Measurements from ENCODE around the gene TAS2R60.

TAS2R60 gene

DNA sequence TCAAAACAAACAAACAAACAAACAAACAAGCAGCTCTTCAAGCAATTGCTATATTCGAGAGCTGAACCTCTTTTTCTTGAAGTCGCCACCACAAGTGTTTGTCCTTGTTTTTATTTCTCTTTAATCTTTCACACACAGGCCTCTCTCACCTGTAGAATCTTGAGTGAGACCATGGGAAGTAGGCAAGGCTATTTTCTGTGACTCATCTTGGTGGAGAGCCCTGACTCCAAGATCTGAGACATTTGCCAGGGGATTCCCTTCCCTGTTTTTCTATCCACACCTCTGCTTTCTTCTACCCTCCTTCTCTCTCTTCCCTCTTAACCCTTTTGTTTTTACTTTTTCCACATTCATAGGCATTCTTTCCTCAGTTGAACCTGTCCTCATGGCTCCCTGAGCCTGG, 8.0 kb upstream of the TAS2R60 start:
- no peak for DNase-seq
- Histone ChIP-seq H3K27me3 (ENCODE audit: insufficient read depth, low read depth, severe bottlenecking) (no peaks in the 10 kb centered on the region), H3K36me3 (no peaks in the 10 kb centered on the region), H3K4me3 (ENCODE audit: low read depth, low read length) (no peak overlapping the region), H3K27ac (no peak overlapping the region), H3K9me3 (ENCODE audit: severe bottlenecking) (no peaks in the 10 kb centered on the region)
- TF ChIP-seq, protein P1, sequence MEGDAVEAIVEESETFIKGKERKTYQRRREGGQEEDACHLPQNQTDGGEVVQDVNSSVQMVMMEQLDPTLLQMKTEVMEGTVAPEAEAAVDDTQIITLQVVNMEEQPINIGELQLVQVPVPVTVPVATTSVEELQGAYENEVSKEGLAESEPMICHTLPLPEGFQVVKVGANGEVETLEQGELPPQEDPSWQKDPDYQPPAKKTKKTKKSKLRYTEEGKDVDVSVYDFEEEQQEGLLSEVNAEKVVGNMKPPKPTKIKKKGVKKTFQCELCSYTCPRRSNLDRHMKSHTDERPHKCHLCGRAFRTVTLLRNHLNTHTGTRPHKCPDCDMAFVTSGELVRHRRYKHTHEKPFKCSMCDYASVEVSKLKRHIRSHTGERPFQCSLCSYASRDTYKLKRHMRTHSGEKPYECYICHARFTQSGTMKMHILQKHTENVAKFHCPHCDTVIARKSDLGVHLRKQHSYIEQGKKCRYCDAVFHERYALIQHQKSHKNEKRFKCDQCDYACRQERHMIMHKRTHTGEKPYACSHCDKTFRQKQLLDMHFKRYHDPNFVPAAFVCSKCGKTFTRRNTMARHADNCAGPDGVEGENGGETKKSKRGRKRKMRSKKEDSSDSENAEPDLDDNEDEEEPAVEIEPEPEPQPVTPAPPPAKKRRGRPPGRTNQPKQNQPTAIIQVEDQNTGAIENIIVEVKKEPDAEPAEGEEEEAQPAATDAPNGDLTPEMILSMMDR (IDR thresholded peaks at IDR 0.05; ENCODE audit: low read depth, low read length), result no peak

DNA sequence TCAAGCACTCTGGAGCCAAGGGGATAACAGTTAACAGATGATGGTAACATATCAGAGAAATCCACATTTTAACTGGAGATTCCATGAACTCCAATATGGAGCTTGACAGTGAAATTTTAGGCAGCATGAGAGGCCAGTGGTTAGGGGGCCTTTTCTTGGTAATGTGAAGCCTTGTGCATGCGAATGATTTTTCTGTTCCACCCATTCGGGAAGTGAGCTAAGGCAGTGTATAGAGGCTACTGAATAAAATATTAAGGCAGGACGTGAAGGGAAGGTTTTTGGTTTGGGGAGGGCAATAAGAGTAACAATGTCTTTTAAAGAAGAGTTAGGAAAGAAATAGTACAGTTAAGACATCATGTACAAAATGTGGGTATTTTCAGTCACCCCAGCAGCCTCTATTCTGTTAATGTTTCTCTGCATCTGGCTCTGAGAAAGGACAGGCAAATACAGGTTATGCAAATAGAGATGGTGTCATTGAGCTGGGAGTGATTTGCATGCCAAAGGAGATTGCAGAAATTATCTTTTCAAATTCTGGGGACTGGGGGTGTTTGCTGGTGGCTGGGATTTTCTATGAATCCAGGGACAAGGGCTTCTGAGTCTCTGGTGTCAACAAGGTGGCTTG, 6.8 kb upstream of the TAS2R60 start:
- H3K27ac ChIP-seq, result no peak overlapping the region
- TF ChIP-seq, protein P1 (IDR thresholded peaks at IDR 0.05; ENCODE audit: low read depth, low read length), result no peak
- no peak overlapping the region for H3K4me3 ChIP-seq (ENCODE audit: low read depth, low read length)
- H3K27me3 ChIP-seq (ENCODE audit: insufficient read depth, low read depth, severe bottlenecking), result no peaks in the 10 kb centered on the region
- no peaks in the 10 kb centered on the region for H3K9me3 ChIP-seq (ENCODE audit: severe bottlenecking)
- no peak for DNase-seq
- H3K36me3 ChIP-seq, result no peaks in the 10 kb centered on the region

DNA sequence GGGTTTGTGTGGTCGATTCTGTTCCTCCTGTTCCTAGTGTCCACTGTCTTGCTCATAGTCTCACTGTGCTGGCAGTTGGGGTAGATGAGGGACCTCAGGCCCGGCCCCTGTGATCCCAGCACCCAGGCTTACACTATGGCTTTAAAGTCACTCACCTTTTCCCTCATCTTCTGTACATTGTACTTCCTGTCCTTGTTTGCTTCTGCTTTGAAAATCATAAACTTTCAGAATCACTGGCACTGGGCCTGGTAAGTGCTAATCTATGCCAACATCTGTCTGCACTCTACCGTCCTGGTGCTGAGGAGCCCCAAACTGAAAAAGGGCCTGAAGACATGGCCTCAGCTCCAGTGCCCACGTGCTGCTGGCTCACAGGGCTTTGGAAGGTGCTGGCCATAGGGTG, 5.7 kb upstream of the TAS2R60 start:
- TF ChIP-seq, protein P1 (IDR thresholded peaks at IDR 0.05; ENCODE audit: low read depth, low read length), result no peak
- Histone ChIP-seq H3K4me3 (ENCODE audit: low read depth, low read length) (no peak overlapping the region), H3K27me3 (ENCODE audit: insufficient read depth, low read depth, severe bottlenecking) (no peaks in the 10 kb centered on the region), H3K27ac (no peak overlapping the region), H3K36me3 (no peaks in the 10 kb centered on the region), H3K9me3 (ENCODE audit: severe bottlenecking) (no peaks in the 10 kb centered on the region)
- no peak for DNase-seq

DNA sequence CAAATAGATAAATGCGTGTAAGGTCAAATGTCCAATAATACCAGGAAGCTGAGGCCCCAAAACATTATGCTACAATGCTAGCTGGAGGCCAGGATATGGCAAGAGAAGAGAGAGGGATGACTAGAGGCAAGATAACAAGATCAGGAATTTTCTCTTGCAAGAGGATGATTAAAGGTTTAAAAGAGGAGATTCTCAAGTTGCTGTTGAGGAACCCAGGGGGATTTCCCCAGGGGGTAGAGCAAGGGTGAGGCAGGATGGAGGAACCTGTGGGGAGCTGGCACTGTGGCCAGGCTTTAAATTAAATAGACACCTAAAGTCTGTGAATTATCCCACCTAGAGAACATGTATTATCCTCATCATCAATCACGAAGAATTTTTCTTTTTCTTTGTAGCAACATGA, 3.4 kb upstream of the TAS2R60 start:
- DNase-seq, result no peak
- no peaks in the 10 kb centered on the region for H3K9me3 ChIP-seq (ENCODE audit: severe bottlenecking)

DNA sequence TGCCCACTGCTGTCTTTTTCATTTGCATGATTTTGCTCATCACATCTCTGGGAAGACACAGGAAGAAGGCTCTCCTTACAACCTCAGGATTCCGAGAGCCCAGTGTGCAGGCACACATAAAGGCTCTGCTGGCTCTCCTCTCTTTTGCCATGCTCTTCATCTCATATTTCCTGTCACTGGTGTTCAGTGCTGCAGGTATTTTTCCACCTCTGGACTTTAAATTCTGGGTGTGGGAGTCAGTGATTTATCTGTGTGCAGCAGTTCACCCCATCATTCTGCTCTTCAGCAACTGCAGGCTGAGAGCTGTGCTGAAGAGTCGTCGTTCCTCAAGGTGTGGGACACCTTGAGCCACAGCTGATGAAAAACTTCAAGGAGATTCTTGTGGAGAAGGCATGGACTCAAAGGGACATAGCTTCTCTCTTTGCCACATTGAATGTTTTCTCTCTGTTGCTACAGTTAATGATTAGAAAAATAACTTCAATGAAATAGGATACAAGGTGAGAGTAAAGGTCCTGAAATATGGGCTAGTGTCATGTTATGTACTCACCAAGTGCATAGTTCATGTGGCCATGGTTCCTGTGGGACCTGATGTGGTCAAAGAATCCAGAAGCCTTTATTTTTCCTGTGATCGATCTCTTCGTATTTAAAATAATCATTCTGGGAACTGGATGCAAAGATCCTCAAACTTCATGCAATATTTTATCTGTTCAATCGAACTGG, 970 bp downstream of the TAS2R60 start:
- Histone ChIP-seq H3K27me3 (ENCODE audit: insufficient read depth, low read depth, severe bottlenecking) (no peaks in the 10 kb centered on the region), H3K4me3 (ENCODE audit: low read depth, low read length) (no peak overlapping the region), H3K27ac (no peak overlapping the region), H3K9me3 (ENCODE audit: severe bottlenecking) (no peaks in the 10 kb centered on the region), H3K36me3 (no peaks in the 10 kb centered on the region)
- TF ChIP-seq, protein P1 (IDR thresholded peaks at IDR 0.05; ENCODE audit: low read depth, low read length), result no peak
- DNase-seq, result no peak

More for the DNA sequence above, 3.4 kb upstream of the TAS2R60 start:
- Histone ChIP-seq H3K4me3 (ENCODE audit: low read depth, low read length) (no peak overlapping the region), H3K27me3 (ENCODE audit: insufficient read depth, low read depth, severe bottlenecking) (no peaks in the 10 kb centered on the region), H3K36me3 (no peaks in the 10 kb centered on the region), H3K27ac (no peak overlapping the region)
- TF ChIP-seq, protein P1 (IDR thresholded peaks at IDR 0.05; ENCODE audit: low read depth, low read length), result no peak
